HepG2 (cell line): ENCODE results near the gene PTCD2.

Experiments used
- CTCF ChIP-seq: sonication (generic); formaldehyde crosslinking; IDR thresholded peaks from 2 replicates; pipeline ENCODE4 v1.5.0; 2020; ENCODE audit warnings: mild to moderate bottlenecking, missing genetic modification reagents, moderate library complexity
- KLF6 ChIP-seq: IDR thresholded peaks from 2 replicates; pipeline ENCODE4 v1.8.0; 2016; ENCODE audit warnings: missing biosample characterization, missing genetic modification reagents
- POLR2AphosphoS5 ChIP-seq: IDR thresholded peaks from 2 replicates; pipeline ENCODE4 v1.6.1; 2012; ENCODE audit warnings: low read depth, low read length
- SP1 ChIP-seq, 2 experiments: fragments of 450-650 bp in 1 of 2; sonication (generic) in 1 of 2; formaldehyde crosslinking in 1 of 2; IDR thresholded peaks; 2 replicates each; pipeline versions ENCODE4 v1.4.0 to v1.6.1; 2016 to 2020; ENCODE audit warnings: missing genetic modification reagents in 1 of 2
- U2AF2 ChIP-seq: fragments of 200-400 bp; formaldehyde crosslinking; IDR thresholded peaks from 2 replicates; pipeline ENCODE4 v1.6.1; 2017; ENCODE audit warnings: low read depth, mild to moderate bottlenecking, low read length
- ZNF589 ChIP-seq: sonication (generic); formaldehyde crosslinking; conservative IDR thresholded peaks from 2 replicates; pipeline ENCODE4 v1.8.0; 2022; ENCODE audit warnings: mild to moderate bottlenecking, moderate library complexity, missing genetic modification reagents
- TF ChIP-seq, protein P1 (sequence below): IDR thresholded peaks from 2 replicates; pipeline ENCODE4 v1.6.1; 2012; ENCODE audit warnings: inconsistent platforms

DNA sequence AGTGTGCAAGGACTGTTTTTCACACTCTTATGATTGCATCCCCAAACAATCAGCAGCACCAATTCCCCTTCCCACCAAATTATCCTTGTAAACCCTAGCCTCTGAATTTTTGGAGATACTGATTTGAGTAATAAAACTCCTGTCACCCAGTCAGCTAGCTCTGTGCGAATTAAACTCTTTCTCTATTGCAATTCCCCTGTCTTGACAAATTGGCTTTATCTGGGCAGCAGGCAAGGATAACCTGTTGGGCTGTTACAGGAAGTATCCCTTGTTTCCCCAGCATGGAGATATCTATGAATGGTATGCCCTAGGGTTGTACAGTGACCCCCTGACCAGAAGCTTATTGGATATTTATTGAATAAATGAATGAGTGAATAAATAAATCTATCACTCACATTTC, 80.8 kb downstream of the PTCD2 start:
- TF ChIP-seq POLR2AphosphoS5 (no peak), KLF6 (no peak), CTCF (CRISPR knock-in tag) (no peak), ZNF589 (CRISPR knock-in tag) (no peak), U2AF2 (no peak), SP1 (IDR thresholded peaks at IDR 0.05) (no peak), SP1 (CRISPR knock-in tag; IDR thresholded peaks at IDR 0.05) (no peak)
- TF ChIP-seq, protein P1, sequence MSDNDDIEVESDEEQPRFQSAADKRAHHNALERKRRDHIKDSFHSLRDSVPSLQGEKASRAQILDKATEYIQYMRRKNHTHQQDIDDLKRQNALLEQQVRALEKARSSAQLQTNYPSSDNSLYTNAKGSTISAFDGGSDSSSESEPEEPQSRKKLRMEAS = no peak
